Measurements from ENCODE around the gene IL12B.
"Not testable (repeated sequence)": the region's sequence is repeated elsewhere in the genome, so short reads cannot be mapped to it uniquely, and the experiment has no call there.

The IL12B gene

GRCh38 chr5:159330131-159330800 lies at the start of gene IL12B:
TSS of gene IL12B (minus strand) at chr5:159330487. CDS start at chr5:159326782, 3,705 bp downstream.
- FAIRE-seq (no peak), DNase-seq (ENCODE audit: insufficient read length, low spot score) (peak; percentile 26)
- TF ChIP-seq POLR2A (IDR thresholded peaks at IDR 0.05; ENCODE audit: low read depth, low read length) = no peak

- FAIRE-seq (no peak), DNase-seq (ENCODE audit: insufficient read length, low spot score) (no peak)
- no peak for TF ChIP-seq POLR2A (IDR thresholded peaks at IDR 0.05; ENCODE audit: low read depth, low read length)
These were observed 47.4 kb upstream of the IL12B start for GRCh38 chr5:159377653-159378052.

DNA sequence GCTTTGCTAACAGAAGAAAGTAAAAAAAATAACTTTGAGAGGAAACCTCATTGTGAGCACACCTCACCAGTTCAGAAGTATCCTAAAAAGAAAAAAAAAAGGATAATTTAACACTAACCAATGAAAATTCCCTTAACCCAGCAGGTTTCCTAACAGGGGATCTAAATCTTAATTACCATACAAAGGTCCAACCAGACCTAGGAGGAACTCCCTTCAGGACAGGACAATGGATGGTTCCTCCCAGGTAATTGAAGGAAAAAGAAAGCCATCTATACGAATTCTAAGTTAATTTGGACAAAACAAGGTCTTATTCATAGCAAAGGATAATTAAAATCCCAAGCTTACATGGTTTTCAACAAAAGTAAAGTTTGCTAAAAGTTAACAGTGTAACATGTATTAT lies 37.6 kb upstream of the IL12B start:
- FAIRE-seq; DNase-seq (ENCODE audit: insufficient read length, low spot score): not testable (repeated sequence)

DNA sequence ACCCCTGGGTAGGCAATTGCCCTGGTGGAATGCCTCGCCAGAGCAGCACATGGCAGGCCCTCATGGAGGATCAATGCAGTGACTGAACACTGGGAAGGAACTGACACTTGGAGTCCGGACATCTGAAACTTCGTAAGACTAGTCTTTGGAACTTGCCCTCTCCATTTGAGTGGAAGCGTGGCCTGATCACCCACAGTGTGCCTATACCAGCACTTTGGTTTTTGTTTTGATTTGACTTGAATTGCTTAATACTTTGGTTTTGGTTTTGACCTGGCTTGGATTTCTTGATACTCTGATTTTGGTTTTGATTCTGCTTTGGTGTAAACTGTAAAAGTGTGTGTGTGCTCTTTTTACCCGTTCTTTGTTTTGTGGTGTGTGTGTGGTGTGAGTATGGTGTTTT lies 36.5 kb upstream of the IL12B start:
- FAIRE-seq; DNase-seq (ENCODE audit: insufficient read length, low spot score): not testable (repeated sequence)

DNA sequence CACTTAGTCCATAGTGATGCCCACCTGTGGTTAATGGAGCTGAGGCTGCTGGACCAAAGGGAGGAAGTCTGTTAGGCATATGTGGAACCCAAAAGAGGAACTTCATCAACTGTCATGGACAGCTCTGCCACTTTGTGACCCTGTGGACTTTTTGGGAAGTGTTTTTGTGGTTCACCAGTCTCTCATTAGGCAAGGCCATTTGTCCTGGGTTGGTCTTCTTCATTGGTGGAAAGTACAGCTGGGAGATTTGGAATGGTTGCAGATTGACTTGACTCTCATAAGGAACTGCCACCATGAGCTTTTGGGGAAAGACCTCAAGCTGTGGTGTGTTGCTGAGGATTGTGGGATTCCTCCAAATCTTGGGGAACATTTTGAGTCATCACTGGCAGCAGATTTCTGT lies 31.9 kb upstream of the IL12B start:
- no peak for TF ChIP-seq POLR2A (IDR thresholded peaks at IDR 0.05; ENCODE audit: low read depth, low read length)
- FAIRE-seq (no peak), DNase-seq (ENCODE audit: insufficient read length, low spot score) (no peak)

DNA sequence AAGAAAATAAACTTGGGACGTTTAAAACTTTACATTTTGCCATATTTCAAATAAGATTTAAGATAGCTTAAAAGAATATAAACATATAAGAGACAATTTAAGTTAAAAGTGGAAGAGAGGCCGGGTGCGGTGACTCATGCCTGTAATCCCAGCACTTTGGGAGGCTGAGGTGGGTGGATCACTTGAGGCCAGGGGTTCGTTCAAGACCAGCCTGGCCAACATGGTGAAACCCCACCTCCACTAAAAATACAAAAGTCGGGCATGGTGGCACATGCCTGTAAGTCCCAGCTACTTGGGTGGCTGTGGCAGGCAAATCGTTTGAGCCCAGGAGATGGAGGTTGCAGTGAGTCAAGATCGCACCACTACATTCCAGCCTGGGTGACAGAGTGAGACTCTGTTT lies 29.6 kb upstream of the IL12B start:
- DNase-seq (ENCODE audit: insufficient read length, low spot score); FAIRE-seq: not testable (repeated sequence)

- no peak for TF ChIP-seq POLR2A (IDR thresholded peaks at IDR 0.05; ENCODE audit: low read depth, low read length)
- FAIRE-seq (no peak), DNase-seq (ENCODE audit: insufficient read length, low spot score) (no peak)
These were observed 29.1 kb upstream of the IL12B start for GRCh38 chr5:159359408-159359807.

DNA sequence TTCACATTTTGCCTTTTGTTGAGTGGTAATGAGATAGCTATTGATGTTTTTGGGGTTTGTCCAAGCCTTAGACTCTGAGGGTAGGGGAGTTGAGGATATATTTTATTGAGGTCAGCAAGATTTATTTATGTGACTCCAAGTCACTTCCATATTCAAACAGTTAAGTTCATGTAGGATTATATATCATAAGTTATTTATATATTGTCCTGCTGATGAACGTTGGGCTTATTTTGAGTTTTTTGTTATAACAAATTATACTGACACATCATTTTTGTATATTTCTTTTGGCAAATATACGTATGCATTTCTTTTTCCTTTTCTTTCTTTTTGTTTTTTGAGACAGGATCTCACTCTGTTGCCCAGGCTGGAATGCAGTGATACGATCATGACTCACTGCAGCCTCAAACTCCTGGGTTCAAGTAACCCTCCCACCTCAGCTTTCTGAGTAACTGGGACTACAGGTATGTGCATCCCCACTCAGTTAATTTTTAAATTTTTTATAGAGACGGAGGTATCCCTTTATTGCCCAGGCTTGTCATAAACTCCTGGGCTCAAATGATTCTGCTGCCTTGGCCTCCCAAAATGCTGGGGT lies 23.5 kb upstream of the IL12B start:
- TF ChIP-seq POLR2A (IDR thresholded peaks at IDR 0.05; ENCODE audit: low read depth, low read length) = no peak
- FAIRE-seq (no peak), DNase-seq (ENCODE audit: insufficient read length, low spot score) (no peak)

DNA sequence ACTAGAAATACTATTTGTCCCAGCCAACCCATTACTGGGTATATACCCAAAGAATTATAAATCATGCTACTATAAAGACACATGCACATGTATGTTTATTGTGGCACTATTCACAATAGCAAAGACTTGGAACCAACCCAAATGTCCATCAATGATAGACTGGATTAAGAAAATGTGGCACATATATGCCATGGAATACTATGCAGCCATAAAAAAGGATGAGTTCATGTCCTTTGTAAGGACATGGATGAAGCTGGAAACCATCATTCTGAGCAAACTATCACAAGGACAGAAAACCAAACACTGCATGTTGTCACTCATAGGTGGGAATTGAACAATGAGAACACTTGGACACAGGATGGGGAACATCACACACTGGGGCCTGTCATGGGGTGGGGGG lies 20.4 kb upstream of the IL12B start:
- FAIRE-seq; DNase-seq (ENCODE audit: insufficient read length, low spot score): not testable (repeated sequence)

DNA sequence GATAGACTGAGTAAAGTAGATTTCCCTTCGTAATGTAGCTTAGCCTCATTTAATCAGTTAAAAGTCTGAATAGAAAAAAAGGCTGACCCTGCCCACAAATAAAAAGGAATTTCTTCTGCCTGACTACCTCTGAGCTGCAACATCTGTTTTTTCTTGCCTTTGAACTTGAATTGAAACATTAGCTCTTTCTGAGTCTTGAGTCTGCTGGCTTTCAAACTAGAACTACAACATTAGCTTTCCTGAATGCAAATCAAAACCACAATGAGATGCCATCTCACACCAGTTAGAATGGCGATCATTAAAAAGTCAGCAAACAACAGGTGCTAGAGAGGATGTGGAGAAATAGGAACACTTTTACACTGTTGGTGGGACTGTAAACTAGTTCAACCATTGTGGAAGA lies 19.9 kb upstream of the IL12B start:
- DNase-seq (ENCODE audit: insufficient read length, low spot score); FAIRE-seq: not testable (repeated sequence)

DNA sequence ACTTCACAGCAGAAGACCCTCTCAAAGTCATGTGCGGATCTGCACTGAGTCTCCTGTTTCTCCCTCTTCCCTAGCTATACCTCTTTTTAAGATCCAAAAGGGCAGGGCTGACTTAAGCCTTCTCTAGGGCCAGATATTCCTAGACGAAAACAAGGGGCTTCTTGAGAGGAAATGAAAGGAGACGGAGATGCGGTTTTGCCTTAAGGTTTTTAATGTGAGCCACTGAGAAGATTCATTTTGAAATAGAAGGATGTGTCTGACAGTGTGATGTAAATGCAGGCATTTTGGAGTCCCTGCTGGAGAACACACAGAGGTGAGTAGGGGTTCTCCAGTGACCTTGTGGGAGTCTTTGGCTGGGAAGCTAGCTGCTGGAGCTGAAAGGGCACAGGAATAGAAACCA lies 15.6 kb upstream of the IL12B start:
- TF ChIP-seq POLR2A (IDR thresholded peaks at IDR 0.05; ENCODE audit: low read depth, low read length) = no peak
- FAIRE-seq = no peak
- DNase-seq (ENCODE audit: insufficient read length, low spot score) = no peak

- TF ChIP-seq POLR2A (IDR thresholded peaks at IDR 0.05; ENCODE audit: low read depth, low read length) = no peak
- no peak for FAIRE-seq
- no peak for DNase-seq (ENCODE audit: insufficient read length, low spot score)
These were observed 15.0 kb upstream of the IL12B start for GRCh38 chr5:159345336-159345735.

GRCh38 chr5:159343295-159344094 lies 13.2 kb upstream of the IL12B start:
- no peak for TF ChIP-seq POLR2A (IDR thresholded peaks at IDR 0.05; ENCODE audit: low read depth, low read length)
- FAIRE-seq (no peak), DNase-seq (ENCODE audit: insufficient read length, low spot score) (no peak)

- FAIRE-seq = no peak
- TF ChIP-seq POLR2A (IDR thresholded peaks at IDR 0.05; ENCODE audit: low read depth, low read length) = no peak
- no peak for DNase-seq (ENCODE audit: insufficient read length, low spot score)
These were observed 12.6 kb upstream of the IL12B start for GRCh38 chr5:159342840-159343239.

- no peak for FAIRE-seq
- no peak for TF ChIP-seq POLR2A (IDR thresholded peaks at IDR 0.05; ENCODE audit: low read depth, low read length)
- DNase-seq (ENCODE audit: insufficient read length, low spot score) = peak; percentile 24
These were observed 11.6 kb upstream of the IL12B start for GRCh38 chr5:159341906-159342310.

Data from H54 (cell line).